ENCODE measurements around the gene ING3. TPM values are rescaled to one million over a fixed set of nuclear protein-coding genes. Genes with fewer than 3 reads are reported as not detected.

The ING3 gene
- total and polyA plus RNA-seq, 9 of the 15 experiments (the other 6 are each of a cell fraction or from before 2014, with no cell fraction given): 22.8 to 233 (median 50.4) TPM

DNA sequence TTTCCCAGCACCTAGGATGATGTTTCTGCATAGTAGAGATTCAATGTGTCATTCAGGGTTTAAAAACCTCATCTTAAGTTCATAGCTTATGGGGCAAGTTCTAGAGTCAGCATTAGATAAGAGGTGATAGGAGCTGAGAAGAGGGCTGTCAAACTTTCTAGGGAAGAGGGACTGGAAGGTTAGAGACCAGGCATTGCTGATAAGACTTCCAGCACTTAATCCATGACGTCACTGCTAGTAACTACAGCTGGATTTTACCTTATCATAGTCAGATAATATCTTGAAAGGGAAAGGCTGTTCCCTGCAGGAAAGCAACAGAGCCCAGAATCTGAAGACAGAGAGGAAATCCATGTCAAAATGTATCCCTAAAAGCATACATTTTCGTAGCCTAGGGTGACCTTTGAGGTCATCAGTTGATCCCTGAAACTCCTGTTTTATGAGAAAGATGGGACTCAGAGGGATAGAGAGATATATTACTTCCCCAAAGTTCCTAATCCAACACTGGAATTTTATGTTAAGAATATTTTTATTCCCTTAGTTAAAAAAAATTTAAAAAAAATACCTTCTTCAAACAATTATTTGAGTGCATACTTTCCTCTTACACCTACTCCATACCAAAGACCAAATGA, 34.7 kb downstream of the ING3 start:
- no peaks in the 10 kb centered on the region for H3K9me1 ChIP-seq (ENCODE audit: control insufficient read depth, insufficient read depth, low read length)
- no peaks in the 10 kb centered on the region for H4K20me1 ChIP-seq (replicated peaks; ENCODE audit: control insufficient read depth, insufficient read depth, low read length)
- BruUV-seq (replicated peaks): no TSS peak
- in situ Hi-C loops (cut with MboI) (no loop called here), intact Hi-C loops (cut with micrococcal nuclease) (loop anchor here (5.0 to 10.0 kb wide), 4 partner anchors 178 to 560 kb away; partner anchors contain the start of gene FAM3C)
- H3K4me3 ChIP-seq: no peak overlapping the region
- POLR2A ChIA-PET: interaction anchor here (0.6 to 1.0 kb wide), 4 partner anchors 15 to 117 kb away, joined by 3 read pairs; no protein-coding TSS in a partner anchor
- CTCF ChIA-PET (ENCODE audit: low intra/inter-chr PET ratio): interaction anchor here (1.1 kb wide), 1 partner anchor 96 kb away, joined by 3 read pairs; no protein-coding TSS in a partner anchor
- WGBS (ENCODE audit: insufficient coverage, low coverage, missing lambda C conversion rate): 6% methylated on average over 2 of the region's 2 CpGs
- ATAC-seq (no peak), FAIRE-seq (peak; percentile 29), DNase-seq (ENCODE audit: extremely low read depth in 1 of 4, low spot score in 3 of 4) (peak; percentile 70 to 88 (median 82))
- peak overlapping the region in 1 of 2 experiments; percentile 5; a peak in 1 of 4 replicates for H3K9ac ChIP-seq (ENCODE audit: insufficient read depth in 1 of 2, low read depth in 2 of 2, low read length in 2 of 2)
- peak overlapping the region; percentile 12; the same call in 1 of the 2 replicates for H3K4me2 ChIP-seq (ENCODE audit: insufficient read depth, low read length)
- peak overlapping the region; percentile 1; the same call in 1 of the 3 replicates for H3K27ac ChIP-seq (ENCODE audit: extremely low read depth, low read depth, low read length)
- H3K27me3 ChIP-seq (ENCODE audit: control insufficient read depth in 2 of 2, insufficient read depth in 2 of 2, low read length in 2 of 2): no peaks in the 10 kb centered on the region
- no peak overlapping the region for H2AFZ ChIP-seq (ENCODE audit: low read depth, low read length)
- H3K79me2 ChIP-seq (ENCODE audit: control insufficient read depth, insufficient read depth, low read length): peaks cover 27% of the 10 kb centered on the region
- H3K36me3 ChIP-seq (ENCODE audit: control insufficient read depth, insufficient read depth, low read length): peaks cover 3% of the 10 kb centered on the region; the same call in 2 of the 3 replicates
- H3K4me1 ChIP-seq (replicated peaks in 1 of 2; ENCODE audit: control insufficient read depth in 2 of 2, insufficient read depth in 2 of 2, low read length in 2 of 2): peaks cover 16 to 45% of the 10 kb centered on the region in 2 experiments
- H3K9me3 ChIP-seq (replicated peaks; ENCODE audit: control insufficient read depth, insufficient read depth, low read depth, low read length): no peaks in the 10 kb centered on the region
- TF ChIP-seq ARID3A (IDR thresholded peaks at IDR 0.05; ENCODE audit: borderline replicate concordance, low read depth, low read length) (peak; percentile 81; the same call in 1 of the 2 replicates), GATA2 (CRISPR knock-in tag; IDR thresholded peaks at IDR 0.05) (peak; percentile 28), HCFC1 (IDR thresholded peaks at IDR 0.05; ENCODE audit: low read depth, low read length) (no peak), CHCHD3 (CRISPR knock-in tag; IDR thresholded peaks at IDR 0.05) (no peak), SIN3A (IDR thresholded peaks at IDR 0.05; ENCODE audit: borderline replicate concordance in 2 of 2, control insufficient read depth in 1 of 2, low read depth in 2 of 2, low read length in 2 of 2) (no peak), TRIM24 (IDR thresholded peaks at IDR 0.05) (peak in 1 of 2 experiments; percentile 20; a peak in 1 of 4 replicates), CBX3 (IDR thresholded peaks at IDR 0.05; ENCODE audit: borderline replicate concordance in 1 of 2, low read length in 2 of 2) (no peak), ZNF717 (CRISPR knock-in tag; IDR thresholded peaks at IDR 0.05) (no peak), ZNF592 (IDR thresholded peaks at IDR 0.05) (no peak), TCFL5 (CRISPR knock-in tag; conservative IDR thresholded peaks at IDR 0.05) (no peak), EP300 (IDR thresholded peaks at IDR 0.05; ENCODE audit: low read length) (peak; percentile 61; the same call in 1 of the 2 replicates)
